ENCODE data around the gene PTRH2.

PTRH2 gene

DNA sequence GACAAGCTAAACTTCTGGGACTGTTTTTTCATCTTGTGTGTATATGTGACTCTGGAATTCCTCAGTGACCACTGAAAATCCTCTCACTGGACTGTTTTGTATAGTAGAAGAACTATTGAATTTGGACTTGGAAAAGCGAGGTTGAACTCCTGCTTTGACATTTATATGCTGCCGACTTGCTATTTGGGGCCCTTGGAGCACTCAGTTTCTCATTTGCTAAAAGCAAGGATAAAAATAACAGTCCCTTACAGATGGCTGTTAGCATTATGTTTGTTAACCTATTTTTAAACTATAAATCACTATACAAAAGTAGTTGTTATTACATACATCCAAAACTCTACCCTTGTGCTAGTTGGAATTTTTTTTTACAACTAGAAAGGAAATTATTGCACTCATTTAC lies 9.2 kb upstream of the PTRH2 start:
- Histone ChIP-seq H3K4me2 (no peak overlapping the region), H3K4me3 (no peak overlapping the region), H3K27ac (no peak overlapping the region), H4K20me1 (peaks cover 13 to 99% (median 70%) of the 10 kb centered on the region in 11 experiments; a peak in 20 of 22 replicates), H3K9ac (no peak overlapping the region), H3K27me3 (no peaks in the 10 kb centered on the region), H3K36me3 (peaks cover 0 to 63% (median 22%) of the 10 kb centered on the region in 11 experiments; a peak in 16 of 22 replicates), H3K9me3 (replicated peaks in 1 of 11) (no peaks in the 10 kb centered on the region), H3K4me1 (peaks cover 0 to 71% (median 8%) of the 10 kb centered on the region in 10 experiments; a peak in 15 of 20 replicates)
- TF ChIP-seq Cebpa-rat (IDR thresholded peaks at IDR 0.05) = no peak

GRCh38 chr17:59714255-59714654 lies 7.0 kb upstream of the PTRH2 start:
- Histone ChIP-seq H3K27ac (no peak overlapping the region), H3K4me3 (no peak overlapping the region), H3K4me2 (peak overlapping the region in 2 of 11 experiments; percentile 20 to 53; a peak in 2 of 22 replicates), H3K4me1 (peaks cover 3 to 87% (median 15%) of the 10 kb centered on the region in 10 experiments; a peak in 19 of 20 replicates), H3K9ac (no peak overlapping the region), H3K36me3 (peaks cover 0 to 49% (median 21%) of the 10 kb centered on the region in 11 experiments; a peak in 16 of 22 replicates), H4K20me1 (peaks cover 13 to 99% (median 66%) of the 10 kb centered on the region in 11 experiments; a peak in 20 of 22 replicates), H3K27me3 (no peaks in the 10 kb centered on the region), H3K9me3 (replicated peaks in 1 of 11) (no peaks in the 10 kb centered on the region)
- no peak for TF ChIP-seq Cebpa-rat (IDR thresholded peaks at IDR 0.05)

DNA sequence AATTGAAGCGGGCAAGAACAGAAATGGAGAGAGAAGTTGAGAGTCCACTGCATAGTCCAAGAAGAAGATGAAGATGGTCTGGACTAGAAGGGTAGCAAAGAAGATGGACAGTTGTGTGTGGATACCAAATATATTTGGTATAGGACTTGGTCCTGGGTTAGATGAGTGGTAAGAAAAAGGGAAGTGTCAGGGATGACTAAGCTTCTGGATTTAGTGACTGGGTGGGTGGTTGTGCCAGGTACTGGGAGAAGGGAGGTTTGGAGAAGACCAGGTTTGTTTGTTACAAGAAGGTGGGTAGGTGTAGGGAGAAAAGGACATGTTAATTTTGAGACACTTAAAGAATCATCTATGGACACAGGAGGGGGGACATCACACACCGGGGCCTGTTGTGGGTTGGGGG lies 5.6 kb upstream of the PTRH2 start:
- H3K9me3 ChIP-seq (replicated peaks in 1 of 11) = no peaks in the 10 kb centered on the region
- TF ChIP-seq Cebpa-rat (IDR thresholded peaks at IDR 0.05) = no peak
- H3K4me1 ChIP-seq = peaks cover 13 to 86% (median 25%) of the 10 kb centered on the region in 10 experiments
- no peak overlapping the region for H3K27ac ChIP-seq
- H3K27me3 ChIP-seq = no peaks in the 10 kb centered on the region
- H3K36me3 ChIP-seq = peaks cover 0 to 37% (median 16%) of the 10 kb centered on the region in 11 experiments; a peak in 16 of 22 replicates
- H3K9ac ChIP-seq = no peak overlapping the region
- peak overlapping the region in 8 of 11 experiments; percentile 3 to 90 (median 48); a peak in 13 of 22 replicates for H3K4me2 ChIP-seq
- no peak overlapping the region for H3K4me3 ChIP-seq
- peaks cover 13 to 98% (median 59%) of the 10 kb centered on the region in 11 experiments; a peak in 20 of 22 replicates for H4K20me1 ChIP-seq

GRCh38 chr17:59711936-59712335 lies 4.7 kb upstream of the PTRH2 start:
- peak overlapping the region in 4 of 11 experiments; percentile 47 to 90 (median 72); a peak in 6 of 22 replicates for H3K4me2 ChIP-seq
- peaks cover 13 to 79% (median 25%) of the 10 kb centered on the region in 10 experiments for H3K4me1 ChIP-seq

DNA sequence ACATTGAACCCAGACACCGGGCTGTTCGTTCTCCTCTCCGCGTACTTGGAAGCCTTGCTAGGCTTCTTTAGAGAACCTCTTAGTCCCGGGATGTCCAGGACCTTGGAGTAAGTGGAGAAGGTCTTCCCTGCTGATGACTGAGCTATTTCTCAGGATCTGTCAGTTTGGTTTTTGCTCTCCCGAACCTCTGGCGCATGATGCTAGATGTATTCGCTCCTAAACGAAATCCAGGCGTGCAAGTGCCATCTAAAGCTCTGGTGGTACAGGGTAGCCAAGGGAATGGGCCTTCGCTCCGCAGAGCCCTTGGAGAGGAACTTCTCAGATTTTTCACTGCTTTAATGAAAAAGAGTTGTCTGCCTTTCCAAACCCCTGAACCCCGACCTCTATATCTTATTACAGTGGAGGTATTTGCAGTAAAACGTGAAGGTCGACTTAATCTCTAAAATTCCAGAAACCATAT lies 771 bp upstream of the PTRH2 start:
- H3K4me1 ChIP-seq = peaks cover 34 to 80% (median 50%) of the 10 kb centered on the region in 10 experiments
- H3K27ac ChIP-seq = peak overlapping the region; percentile 89 to 99 (median 93)
- H3K9me3 ChIP-seq (replicated peaks in 1 of 11) = no peaks in the 10 kb centered on the region
- peaks cover 15 to 28% (median 24%) of the 10 kb centered on the region in 11 experiments; a peak in 20 of 22 replicates for H3K36me3 ChIP-seq
- H3K9ac ChIP-seq = peak overlapping the region; percentile 89 to 99 (median 94)
- H3K4me3 ChIP-seq = peak overlapping the region; percentile 74 to 92 (median 86)
- no peaks in the 10 kb centered on the region for H3K27me3 ChIP-seq
- peak overlapping the region; percentile 79 to 97 (median 89) for H3K4me2 ChIP-seq
- H4K20me1 ChIP-seq = peaks cover 24 to 81% (median 53%) of the 10 kb centered on the region in 11 experiments; a peak in 20 of 22 replicates
- TF ChIP-seq Cebpa-rat (IDR thresholded peaks at IDR 0.05) = no peak

More at GRCh38 chr17:59711936-59712335, 4.7 kb upstream of the PTRH2 start:
- Histone ChIP-seq H3K9me3 (replicated peaks in 1 of 11) (no peaks in the 10 kb centered on the region), H3K4me3 (no peak overlapping the region), H3K36me3 (peaks cover 0 to 28% (median 7%) of the 10 kb centered on the region in 11 experiments; a peak in 14 of 22 replicates), H3K27me3 (no peaks in the 10 kb centered on the region), H3K9ac (no peak overlapping the region), H4K20me1 (peaks cover 8 to 90% (median 49%) of the 10 kb centered on the region in 11 experiments; a peak in 19 of 22 replicates), H3K27ac (no peak overlapping the region)
- TF ChIP-seq Cebpa-rat (IDR thresholded peaks at IDR 0.05) = no peak

- Histone ChIP-seq H3K4me3 (no peak overlapping the region), H3K36me3 (peaks cover 47 to 85% (median 77%) of the 10 kb centered on the region in 11 experiments), H3K27me3 (no peaks in the 10 kb centered on the region), H3K4me1 (peaks cover 15 to 55% (median 26%) of the 10 kb centered on the region in 10 experiments), H3K9ac (no peak overlapping the region), H3K9me3 (replicated peaks in 1 of 11) (no peaks in the 10 kb centered on the region), H3K27ac (no peak overlapping the region), H3K4me2 (0 out of 22 replicates have a peak overlapping the region, but pooled peaks of 2 of the 11 experiments have one; percentile 5 to 40), H4K20me1 (peaks cover 76 to 89% (median 86%) of the 10 kb centered on the region in 11 experiments; a peak in 21 of 22 replicates)
- TF ChIP-seq Cebpa-rat (IDR thresholded peaks at IDR 0.05) = no peak
Observed at GRCh38 chr17:59702304-59702703, 4.9 kb downstream of the PTRH2 start.

GRCh38 chr17:59699786-59700185 lies 7.4 kb downstream of the PTRH2 start:
- Histone ChIP-seq H3K9me3 (replicated peaks in 1 of 11) (no peaks in the 10 kb centered on the region), H3K4me2 (no peak overlapping the region), H4K20me1 (peaks cover 98 to 100% (median 100%) of the 10 kb centered on the region in 11 experiments; a peak in 21 of 22 replicates), H3K4me1 (peaks cover 0 to 49% (median 11%) of the 10 kb centered on the region in 10 experiments; a peak in 14 of 20 replicates), H3K4me3 (no peak overlapping the region), H3K27me3 (no peaks in the 10 kb centered on the region), H3K9ac (no peak overlapping the region), H3K27ac (no peak overlapping the region), H3K36me3 (peaks cover 73 to 100% (median 96%) of the 10 kb centered on the region in 11 experiments)
- no peak for TF ChIP-seq Cebpa-rat (IDR thresholded peaks at IDR 0.05)

GRCh38 chr17:59699218-59699617 lies 8.0 kb downstream of the PTRH2 start:
- Histone ChIP-seq H4K20me1 (peaks cover 98 to 100% (median 100%) of the 10 kb centered on the region in 11 experiments; a peak in 21 of 22 replicates), H3K27ac (no peak overlapping the region), H3K36me3 (peaks cover 78 to 100% (median 97%) of the 10 kb centered on the region in 11 experiments), H3K4me1 (peaks cover 0 to 44% (median 6%) of the 10 kb centered on the region in 10 experiments; a peak in 10 of 20 replicates), H3K9me3 (replicated peaks in 1 of 11) (no peaks in the 10 kb centered on the region), H3K4me3 (no peak overlapping the region), H3K4me2 (no peak overlapping the region), H3K27me3 (no peaks in the 10 kb centered on the region), H3K9ac (no peak overlapping the region)
- no peak for TF ChIP-seq Cebpa-rat (IDR thresholded peaks at IDR 0.05)

DNA sequence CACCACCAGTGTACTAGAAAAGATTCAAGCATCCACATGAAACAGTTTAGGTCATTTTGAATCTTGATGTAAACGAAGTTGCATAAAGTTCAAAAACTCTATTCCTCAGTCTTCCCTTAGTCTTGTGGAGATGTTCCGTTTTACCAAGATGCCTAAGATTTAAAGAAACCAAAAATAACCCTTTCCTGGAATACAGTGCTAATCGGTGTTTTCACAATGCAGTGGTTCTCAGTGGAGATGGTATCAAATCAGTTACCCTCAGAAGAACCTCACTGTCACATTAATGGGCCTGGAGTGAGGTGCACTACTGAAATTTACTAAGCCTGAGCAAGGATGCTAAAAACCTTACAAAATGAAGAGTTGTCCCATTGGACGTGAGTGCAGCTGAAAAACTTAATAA lies 9.1 kb downstream of the PTRH2 start:
- Histone ChIP-seq H3K4me3 (no peak overlapping the region), H3K9ac (no peak overlapping the region), H3K27me3 (no peaks in the 10 kb centered on the region), H3K4me1 (peaks cover 0 to 33% (median 0%) of the 10 kb centered on the region in 10 experiments; a peak in 6 of 20 replicates), H4K20me1 (peaks cover 97 to 100% (median 100%) of the 10 kb centered on the region in 11 experiments; a peak in 21 of 22 replicates), H3K36me3 (peaks cover 80 to 100% (median 98%) of the 10 kb centered on the region in 11 experiments), H3K9me3 (replicated peaks in 1 of 11) (no peaks in the 10 kb centered on the region), H3K4me2 (no peak overlapping the region), H3K27ac (no peak overlapping the region)
- no peak for TF ChIP-seq Cebpa-rat (IDR thresholded peaks at IDR 0.05)

All from BLaER1 treated with 17β-estradiol and CSF1 and Interleukin-3, amounts not matched to agents 10 nM and 100 nM (cell line).